GM23338 (cell line): Measurements from ENCODE around the gene S100A3. TPM values are rescaled to one million over a fixed set of nuclear protein-coding genes. Genes with fewer than 3 reads are reported as not detected.
A peak's percentile ranks its signal among the peaks of the same experiment; 100 is the strongest.

Experiments
- ATAC-seq: fragments of 200-7000 bp; cut with Tn5 transposase; 3 replicates; pipeline ENCODE4 v1.9.1; 2020
- DNase-seq: peaks from one replicate; pipeline ENCODE4 v3.0.0-alpha.2; 2015; ENCODE audit warnings: low spot score
- H2AFZ ChIP-seq: fragments of 200-600 bp; sonication (generic); 2 replicates; pipeline ENCODE4 v1.8.0; 2016; ENCODE audit warnings: antibody characterized with exemption, mild to moderate bottlenecking, moderate library complexity
- H3F3A ChIP-seq: fragments of 200-600 bp; sonication (generic); replicated peaks from 2 replicates; pipeline ENCODE4 v1.8.0; 2017; ENCODE audit warnings: antibody characterized with exemption, mixed run types, low read depth
- H3K27ac ChIP-seq: fragments of 200-600 bp; sonication (generic); 2 replicates; pipeline ENCODE4 v1.6.1; 2016; ENCODE audit warnings: low read depth
- H3K27me3 ChIP-seq: fragments of 200-600 bp; sonication (generic); 2 replicates; pipeline ENCODE4 v1.8.0; 2016; ENCODE audit warnings: mild to moderate bottlenecking, mixed run types, moderate library complexity; ENCODE audit not compliant: insufficient read depth
- H3K36me3 ChIP-seq: fragments of 200-600 bp; sonication (generic); 2 replicates; pipeline ENCODE4 v1.8.0; 2016; ENCODE audit warnings: mild to moderate bottlenecking; ENCODE audit not compliant: insufficient read depth
- H3K4me1 ChIP-seq: fragments of 200-600 bp; sonication (generic); 2 replicates; pipeline ENCODE4 v1.8.0; 2016; ENCODE audit warnings: mild to moderate bottlenecking, moderate library complexity; ENCODE audit not compliant: insufficient read depth
- H3K4me2 ChIP-seq: fragments of 200-600 bp; sonication (generic); 2 replicates; pipeline ENCODE4 v1.7.1; 2017; ENCODE audit warnings: mixed run types
- H3K4me3 ChIP-seq: fragments of 200-600 bp; sonication (generic); 2 replicates; pipeline ENCODE4 v1.6.1; 2016; ENCODE audit warnings: mixed run types
- H3K79me2 ChIP-seq: fragments of 200-600 bp; sonication (generic); replicated peaks from 2 replicates; pipeline ENCODE4 v1.8.0; 2017; ENCODE audit warnings: mild to moderate bottlenecking; ENCODE audit not compliant: insufficient read depth
- H3K9me2 ChIP-seq: fragments of 200-600 bp; sonication (generic); 2 replicates; pipeline ENCODE4 v1.8.0; 2017; ENCODE audit not compliant: insufficient read depth
- H4K20me1 ChIP-seq: fragments of 200-600 bp; sonication (generic); replicated peaks from 2 replicates; pipeline ENCODE4 v1.8.0; 2017; ENCODE audit warnings: mild to moderate bottlenecking; ENCODE audit not compliant: insufficient read depth
- H3K27ac Mint-ChIP-seq: 2 replicates; pipeline ENCODE4 v1.8.0; 2020; ENCODE audit warnings: inconsistent platforms, mild to moderate bottlenecking, moderate library complexity, mixed read lengths
- H3K27me3 Mint-ChIP-seq: 3 replicates; pipeline ENCODE4 v1.8.0; 2022; ENCODE audit warnings: low read depth, mild to moderate bottlenecking, moderate library complexity, mixed read lengths, inconsistent platforms; ENCODE audit not compliant: insufficient read depth, poor library complexity
- H3K36me3 Mint-ChIP-seq: 3 replicates; pipeline ENCODE4 v1.8.0; 2021; ENCODE audit warnings: low read depth, mild to moderate bottlenecking, inconsistent platforms, moderate library complexity, mixed read lengths
- H3K4me1 Mint-ChIP-seq: 3 replicates; pipeline ENCODE4 v1.8.0; 2020; ENCODE audit warnings: mild to moderate bottlenecking, inconsistent platforms, mixed read lengths
- H3K4me3 Mint-ChIP-seq: 3 replicates; pipeline ENCODE4 v1.8.0; 2021; ENCODE audit warnings: moderate library complexity, mild to moderate bottlenecking, inconsistent platforms, mixed read lengths
- H3K9me3 Mint-ChIP-seq: 3 replicates; pipeline ENCODE4 v1.8.0; 2020; ENCODE audit warnings: moderate library complexity, mild to moderate bottlenecking, inconsistent platforms, mixed read lengths
- CREB1 ChIP-seq: fragments of 250-450 bp; sonication (Bioruptor Pico); IDR thresholded peaks from 2 replicates; pipeline ENCODE4 v1.5.0; 2020; ENCODE audit warnings: low read depth, mild to moderate bottlenecking, moderate library complexity
- ETS1 ChIP-seq: IDR thresholded peaks from 2 replicates; pipeline ENCODE4 v1.6.1; 2016; ENCODE audit warnings: antibody characterized with exemption
- EZH2 ChIP-seq: fragments of 200-600 bp; sonication (generic); IDR thresholded peaks from one replicate; pipeline ENCODE4 v1.8.0; 2017; ENCODE audit warnings: antibody characterized with exemption, mild to moderate bottlenecking, low read depth; ENCODE audit not compliant: unreplicated experiment
- EZH2phosphoT487 ChIP-seq: fragments of 200-600 bp; sonication (generic); IDR thresholded peaks from one replicate; pipeline ENCODE4 v1.8.1; 2018; ENCODE audit warnings: antibody characterized with exemption; ENCODE audit not compliant: unreplicated experiment
- JUNB ChIP-seq: IDR thresholded peaks from one replicate; pipeline ENCODE4 v1.6.1; 2016; ENCODE audit warnings: antibody characterized with exemption; ENCODE audit not compliant: unreplicated experiment
- NANOG ChIP-seq: IDR thresholded peaks from 2 replicates; pipeline ENCODE4 v1.6.1; 2016; ENCODE audit warnings: antibody characterized with exemption, borderline replicate concordance
- POLR2AphosphoS5 ChIP-seq: IDR thresholded peaks from 2 replicates; pipeline ENCODE4 v1.6.1; 2016; ENCODE audit warnings: antibody characterized with exemption, low read depth
- REST ChIP-seq: IDR thresholded peaks from one replicate; pipeline ENCODE4 v1.6.1; 2018; ENCODE audit warnings: antibody characterized with exemption; ENCODE audit not compliant: unreplicated experiment
- STAT1 ChIP-seq: IDR thresholded peaks from one replicate; pipeline ENCODE4 v1.6.1; 2016; ENCODE audit warnings: antibody characterized with exemption; ENCODE audit not compliant: unreplicated experiment
- polyA plus RNA-seq: library from polyadenylated mRNA; unstranded; fragments of >200 nt; fragmentation: Nextera tagmentation; extraction: Ambion mirVana; gene quantifications from 2 replicates; pipeline ENCODE4 v1.2.1, GENCODE V29; 2016
- total RNA-seq: library from RNA; depleted of rRNA; stranded (reverse); fragments of >200 nt; shearing (Covaris generic); gene quantifications from 2 replicates; pipeline ENCODE4 v1.2.3, GENCODE V29; 2014
- TF ChIP-seq, protein P1 (sequence below), 2 experiments: fragments of 200-600 bp in 1 of 2; sonication (generic) in 1 of 2; conservative IDR thresholded peaks; 2 replicates each; pipeline versions ENCODE4 v1.5.1 to v1.6.1; 2016 to 2017; ENCODE audit warnings: antibody characterized with exemption in 2 of 2, low read depth in 2 of 2, mild to moderate bottlenecking in 2 of 2, moderate library complexity in 1 of 2

Gene S100A3
- total and polyA plus RNA-seq, 2 experiments from 2014 or later: not detected

GRCh38 chr1:153566414-153567371, 17.6 kb upstream of the S100A3 start:
- H3K9me3 Mint-ChIP-seq: no peaks in the 10 kb centered on the region
- peaks cover 36% of the 10 kb centered on the region for H3K4me1 Mint-ChIP-seq
- Histone ChIP-seq H3K4me1 (peaks cover 18% of the 10 kb centered on the region), H4K20me1 (no peaks in the 10 kb centered on the region), H3K4me3 (0 out of 2 replicates have a peak overlapping the region, but pooled peaks have one; percentile 17), H3F3A (peaks cover 6% of the 10 kb centered on the region; the same call in 1 of the 2 replicates), H3K27me3 (no peaks in the 10 kb centered on the region), H3K27ac (0 out of 2 replicates have a peak overlapping the region, but pooled peaks have one; percentile 55), H3K4me2 (peak overlapping the region; percentile 64), H3K36me3 (no peaks in the 10 kb centered on the region), H2AFZ (peak overlapping the region; percentile 85), H3K9me2 (no peaks in the 10 kb centered on the region), H3K79me2 (no peaks in the 10 kb centered on the region)
- peaks cover 16% of the 10 kb centered on the region for H3K27me3 Mint-ChIP-seq
- TF ChIP-seq NANOG: no peak
- TF ChIP-seq POLR2AphosphoS5: peak; percentile 29; the same call in 1 of the 2 replicates
- DNase-seq (peak; percentile 90), ATAC-seq (peak; percentile 69)
- peak overlapping the region; percentile 23; the same call in 2 of the 3 replicates for H3K4me3 Mint-ChIP-seq
- peak overlapping the region; percentile 96 for H3K27ac Mint-ChIP-seq
- no peaks in the 10 kb centered on the region for H3K36me3 Mint-ChIP-seq

- Histone ChIP-seq H3K79me2 (no peaks in the 10 kb centered on the region), H3K4me1 (peaks cover 18% of the 10 kb centered on the region), H3F3A (peaks cover 6% of the 10 kb centered on the region; the same call in 1 of the 2 replicates), H3K27me3 (no peaks in the 10 kb centered on the region), H2AFZ (peak within 1 kb of the TSS; percentile 85), H3K9me2 (no peaks in the 10 kb centered on the region), H3K4me2 (peak within 1 kb of the TSS; percentile 64), H3K4me3 (0 out of 2 replicates have a peak within 1 kb of the TSS, but pooled peaks have one; percentile 17), H4K20me1 (no peaks in the 10 kb centered on the region), H3K36me3 (no peaks in the 10 kb centered on the region), H3K27ac (0 out of 2 replicates have a peak within 1 kb of the TSS, but pooled peaks have one; percentile 55)
- Mint-ChIP-seq H3K27ac (peak within 1 kb of the TSS; percentile 96), H3K4me1 (peaks cover 36% of the 10 kb centered on the region), H3K27me3 (peaks cover 17% of the 10 kb centered on the region), H3K36me3 (no peaks in the 10 kb centered on the region), H3K9me3 (no peaks in the 10 kb centered on the region), H3K4me3 (peak within 1 kb of the TSS; percentile 15; the same call in 1 of the 3 replicates)
- ATAC-seq (no peak), DNase-seq (no peak)
- TF ChIP-seq ETS1 (no peak), JUNB (no peak), EZH2phosphoT487 (no peak), EZH2 (no peak), REST (no peak), STAT1 (no peak), CREB1 (CRISPR knock-in tag) (no peak), POLR2AphosphoS5 (no peak)
- TF ChIP-seq, protein P1, sequence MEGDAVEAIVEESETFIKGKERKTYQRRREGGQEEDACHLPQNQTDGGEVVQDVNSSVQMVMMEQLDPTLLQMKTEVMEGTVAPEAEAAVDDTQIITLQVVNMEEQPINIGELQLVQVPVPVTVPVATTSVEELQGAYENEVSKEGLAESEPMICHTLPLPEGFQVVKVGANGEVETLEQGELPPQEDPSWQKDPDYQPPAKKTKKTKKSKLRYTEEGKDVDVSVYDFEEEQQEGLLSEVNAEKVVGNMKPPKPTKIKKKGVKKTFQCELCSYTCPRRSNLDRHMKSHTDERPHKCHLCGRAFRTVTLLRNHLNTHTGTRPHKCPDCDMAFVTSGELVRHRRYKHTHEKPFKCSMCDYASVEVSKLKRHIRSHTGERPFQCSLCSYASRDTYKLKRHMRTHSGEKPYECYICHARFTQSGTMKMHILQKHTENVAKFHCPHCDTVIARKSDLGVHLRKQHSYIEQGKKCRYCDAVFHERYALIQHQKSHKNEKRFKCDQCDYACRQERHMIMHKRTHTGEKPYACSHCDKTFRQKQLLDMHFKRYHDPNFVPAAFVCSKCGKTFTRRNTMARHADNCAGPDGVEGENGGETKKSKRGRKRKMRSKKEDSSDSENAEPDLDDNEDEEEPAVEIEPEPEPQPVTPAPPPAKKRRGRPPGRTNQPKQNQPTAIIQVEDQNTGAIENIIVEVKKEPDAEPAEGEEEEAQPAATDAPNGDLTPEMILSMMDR (conservative IDR thresholded peaks at IDR 0.05; ENCODE audit: low read depth in 2 of 2): no peak
Observed at GRCh38 chr1:153565529-153566374, 16.7 kb upstream of the S100A3 start, which contains the start of gene S100A2. S100A2 (minus strand) TSS chr1:153565844; CDS start chr1:153563877, 1,967 bp downstream.
